HEK293 (cell line): ENCODE results near the gene SLC25A44.

Experiments
- BCL11A ChIP-seq: fragments of 450-650 bp; formaldehyde crosslinking; IDR thresholded peaks from 2 replicates; pipeline ENCODE4 v1.5.1; 2016; ENCODE audit warnings: low read depth, missing biosample characterization, missing genetic modification characterization
- SALL2 ChIP-seq: fragments of 450-650 bp; formaldehyde crosslinking; IDR thresholded peaks from 2 replicates; pipeline ENCODE4 v1.5.0; 2017; ENCODE audit warnings: missing biosample characterization, mild to moderate bottlenecking, missing genetic modification characterization, borderline replicate concordance
- ZBTB20 ChIP-seq: fragments of 450-650 bp; formaldehyde crosslinking; IDR thresholded peaks from 2 replicates; pipeline ENCODE4 v1.5.1; 2016; ENCODE audit warnings: missing biosample characterization, missing genetic modification characterization
- ZNF24 ChIP-seq: fragments of 450-650 bp; formaldehyde crosslinking; IDR thresholded peaks from 2 replicates; pipeline ENCODE4 v1.5.1; 2016; ENCODE audit warnings: missing biosample characterization, missing genetic modification characterization
- ZNF350 ChIP-seq: fragments of 450-650 bp; formaldehyde crosslinking; IDR thresholded peaks from 2 replicates; pipeline ENCODE4 v1.5.0; 2017; ENCODE audit warnings: missing biosample characterization, mild to moderate bottlenecking, missing genetic modification characterization
- ZNF354C ChIP-seq: fragments of 450-650 bp; formaldehyde crosslinking; IDR thresholded peaks from 2 replicates; pipeline ENCODE4 v1.5.1; 2016; ENCODE audit warnings: missing biosample characterization, missing genetic modification characterization, low read depth, borderline replicate concordance
- ZNF404 ChIP-seq: fragments of 450-650 bp; formaldehyde crosslinking; IDR thresholded peaks from 2 replicates; pipeline ENCODE4 v1.5.1; 2017; ENCODE audit warnings: missing biosample characterization, missing genetic modification characterization
- ZSCAN16 ChIP-seq: fragments of 450-650 bp; formaldehyde crosslinking; IDR thresholded peaks from 2 replicates; pipeline ENCODE4 v1.5.1; 2016; ENCODE audit warnings: missing biosample characterization, missing genetic modification characterization
- TF ChIP-seq, protein P1 (sequence below): fragments of 450-650 bp; formaldehyde crosslinking; IDR thresholded peaks from 2 replicates; pipeline ENCODE4 v1.5.1; 2016; ENCODE audit warnings: missing biosample characterization, missing genetic modification characterization

DNA sequence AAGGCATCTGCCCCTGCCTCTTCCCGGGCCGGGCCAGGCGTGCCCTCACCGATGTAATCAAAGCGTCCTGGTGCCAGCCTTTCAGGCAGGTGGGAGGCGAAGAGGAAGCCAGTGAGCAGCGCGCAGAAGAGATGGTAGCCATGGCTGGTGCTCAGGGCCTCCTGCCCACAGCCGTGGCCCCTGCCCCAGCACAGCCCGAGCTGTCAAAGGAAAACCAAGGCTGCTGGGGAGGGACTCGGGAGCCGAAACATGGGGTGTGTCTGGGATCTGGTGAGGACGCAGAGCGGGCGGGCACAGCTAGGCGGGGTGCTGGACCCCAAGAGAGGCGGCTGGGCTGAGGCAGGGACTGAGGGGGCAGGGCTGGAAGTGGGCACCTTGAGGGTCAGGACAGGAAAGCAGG, 50.8 kb downstream of the SLC25A44 start:
- TF ChIP-seq, protein P1, sequence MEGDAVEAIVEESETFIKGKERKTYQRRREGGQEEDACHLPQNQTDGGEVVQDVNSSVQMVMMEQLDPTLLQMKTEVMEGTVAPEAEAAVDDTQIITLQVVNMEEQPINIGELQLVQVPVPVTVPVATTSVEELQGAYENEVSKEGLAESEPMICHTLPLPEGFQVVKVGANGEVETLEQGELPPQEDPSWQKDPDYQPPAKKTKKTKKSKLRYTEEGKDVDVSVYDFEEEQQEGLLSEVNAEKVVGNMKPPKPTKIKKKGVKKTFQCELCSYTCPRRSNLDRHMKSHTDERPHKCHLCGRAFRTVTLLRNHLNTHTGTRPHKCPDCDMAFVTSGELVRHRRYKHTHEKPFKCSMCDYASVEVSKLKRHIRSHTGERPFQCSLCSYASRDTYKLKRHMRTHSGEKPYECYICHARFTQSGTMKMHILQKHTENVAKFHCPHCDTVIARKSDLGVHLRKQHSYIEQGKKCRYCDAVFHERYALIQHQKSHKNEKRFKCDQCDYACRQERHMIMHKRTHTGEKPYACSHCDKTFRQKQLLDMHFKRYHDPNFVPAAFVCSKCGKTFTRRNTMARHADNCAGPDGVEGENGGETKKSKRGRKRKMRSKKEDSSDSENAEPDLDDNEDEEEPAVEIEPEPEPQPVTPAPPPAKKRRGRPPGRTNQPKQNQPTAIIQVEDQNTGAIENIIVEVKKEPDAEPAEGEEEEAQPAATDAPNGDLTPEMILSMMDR = no peak
- no peak for TF ChIP-seq ZNF404 (tag by site-specific recombination)
- no peak for TF ChIP-seq SALL2
- no peak for TF ChIP-seq ZNF350 (tag by site-specific recombination)
- TF ChIP-seq ZNF24 = no peak
- TF ChIP-seq BCL11A (tag by site-specific recombination) = no peak
- no peak for TF ChIP-seq ZNF354C (tag by site-specific recombination)
- no peak for TF ChIP-seq ZSCAN16 (tag by site-specific recombination)
- no peak for TF ChIP-seq ZBTB20 (tag by site-specific recombination)
